Hepatocyte (in vitro differentiated cells): ENCODE results near the gene EDC3. TPM values are rescaled to one million over a fixed set of nuclear protein-coding genes. Genes with fewer than 3 reads are reported as not detected.
A peak's percentile ranks its signal among the peaks of the same experiment; 100 is the strongest.
"Not testable (repeated sequence)": the region's sequence is repeated elsewhere in the genome, so short reads cannot be mapped to it uniquely, and the experiment has no call there.

ENCODE experiments used
- DNase-seq: peaks from one replicate; pipeline ENCODE4 v3.0.0-alpha.2; 2016; ENCODE audit warnings: low spot score
- H2AFZ ChIP-seq: fragments of 200-600 bp; sonication (generic); 2 replicates; pipeline ENCODE4 v1.6.0; 2016; ENCODE audit warnings: antibody characterized with exemption, mild to moderate bottlenecking
- H3K27ac ChIP-seq: fragments of 200-600 bp; sonication (generic); 2 replicates; pipeline ENCODE4 v1.5.1; 2016; ENCODE audit warnings: mild to moderate bottlenecking
- H3K27me3 ChIP-seq: fragments of 200-600 bp; sonication (generic); 2 replicates; pipeline ENCODE4 v1.6.1; 2016
- H3K36me3 ChIP-seq: fragments of 200-600 bp; sonication (generic); replicated peaks from 2 replicates; pipeline ENCODE4 v1.5.1; 2016; ENCODE audit warnings: low read depth; ENCODE audit not compliant: insufficient read depth
- H3K4me1 ChIP-seq: fragments of 200-600 bp; sonication (generic); 2 replicates; pipeline ENCODE4 v1.5.1; 2016; ENCODE audit warnings: mild to moderate bottlenecking, moderate library complexity; ENCODE audit not compliant: insufficient read depth
- H3K4me2 ChIP-seq: fragments of 200-600 bp; sonication (generic); 2 replicates; pipeline ENCODE4 v1.6.0; 2016
- H3K4me3 ChIP-seq: fragments of 200-600 bp; sonication (generic); 2 replicates; pipeline ENCODE4 v1.5.1; 2016; ENCODE audit warnings: mild to moderate bottlenecking
- H3K79me2 ChIP-seq: fragments of 200-600 bp; sonication (generic); 2 replicates; pipeline ENCODE4 v1.6.0; 2017; ENCODE audit warnings: mild to moderate bottlenecking
- H3K9me2 ChIP-seq: fragments of 200-600 bp; sonication (generic); replicated peaks from 2 replicates; pipeline ENCODE4 v1.6.0; 2017; ENCODE audit warnings: mild to moderate bottlenecking; ENCODE audit not compliant: insufficient read depth
- H3K9me3 ChIP-seq: fragments of 200-600 bp; sonication (generic); 2 replicates; pipeline ENCODE4 v1.5.1; 2016; ENCODE audit warnings: low read depth, mild to moderate bottlenecking
- H4K20me1 ChIP-seq: fragments of 200-600 bp; sonication (generic); 2 replicates; pipeline ENCODE4 v1.6.0; 2016; ENCODE audit warnings: mild to moderate bottlenecking; ENCODE audit not compliant: insufficient read depth, poor library complexity, severe bottlenecking
- CTCF ChIP-seq: fragments of 200-600 bp; sonication (generic); IDR thresholded peaks from 2 replicates; pipeline ENCODE4 v1.5.1; 2016; ENCODE audit warnings: antibody characterized with exemption, mild to moderate bottlenecking; ENCODE audit not compliant: poor library complexity
- EZH2 ChIP-seq: fragments of 200-600 bp; sonication (generic); IDR thresholded peaks from 2 replicates; pipeline ENCODE4 v1.6.1; 2016; ENCODE audit warnings: antibody characterized with exemption, mild to moderate bottlenecking, borderline replicate concordance
- EZH2phosphoT487 ChIP-seq: fragments of 200-600 bp; sonication (generic); IDR thresholded peaks from one replicate; pipeline ENCODE4 v1.6.1; 2018; ENCODE audit warnings: antibody characterized with exemption, mild to moderate bottlenecking, low read depth, moderate library complexity; ENCODE audit not compliant: unreplicated experiment, severe bottlenecking
- WGBS: methylation state at CpG from one replicate; pipeline ENCODE4 v1.1.6; 2016; ENCODE audit warnings: low lambda C conversion rate; ENCODE audit errors: missing lambda C conversion rate; 5-methylcytosine and 5-hydroxymethylcytosine counted together
- polyA plus RNA-seq: library from polyadenylated mRNA; unstranded; fragments of >200 nt; fragmentation: Nextera tagmentation; extraction: Ambion mirVana; gene quantifications from 2 replicates; pipeline ENCODE4 v1.2.1, GENCODE V29; 2016
- total RNA-seq: library from RNA; depleted of rRNA; stranded (reverse); fragments of >200 nt; gene quantifications from 2 replicates; pipeline ENCODE4 v1.2.3, GENCODE V29; 2014

The EDC3 gene, protein sequence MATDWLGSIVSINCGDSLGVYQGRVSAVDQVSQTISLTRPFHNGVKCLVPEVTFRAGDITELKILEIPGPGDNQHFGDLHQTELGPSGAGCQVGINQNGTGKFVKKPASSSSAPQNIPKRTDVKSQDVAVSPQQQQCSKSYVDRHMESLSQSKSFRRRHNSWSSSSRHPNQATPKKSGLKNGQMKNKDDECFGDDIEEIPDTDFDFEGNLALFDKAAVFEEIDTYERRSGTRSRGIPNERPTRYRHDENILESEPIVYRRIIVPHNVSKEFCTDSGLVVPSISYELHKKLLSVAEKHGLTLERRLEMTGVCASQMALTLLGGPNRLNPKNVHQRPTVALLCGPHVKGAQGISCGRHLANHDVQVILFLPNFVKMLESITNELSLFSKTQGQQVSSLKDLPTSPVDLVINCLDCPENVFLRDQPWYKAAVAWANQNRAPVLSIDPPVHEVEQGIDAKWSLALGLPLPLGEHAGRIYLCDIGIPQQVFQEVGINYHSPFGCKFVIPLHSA
- total RNA-seq (11.5 and 15.0 TPM in 2 replicates), polyA plus RNA-seq (21.1 and 31.4 TPM in 2 replicates)

DNA sequence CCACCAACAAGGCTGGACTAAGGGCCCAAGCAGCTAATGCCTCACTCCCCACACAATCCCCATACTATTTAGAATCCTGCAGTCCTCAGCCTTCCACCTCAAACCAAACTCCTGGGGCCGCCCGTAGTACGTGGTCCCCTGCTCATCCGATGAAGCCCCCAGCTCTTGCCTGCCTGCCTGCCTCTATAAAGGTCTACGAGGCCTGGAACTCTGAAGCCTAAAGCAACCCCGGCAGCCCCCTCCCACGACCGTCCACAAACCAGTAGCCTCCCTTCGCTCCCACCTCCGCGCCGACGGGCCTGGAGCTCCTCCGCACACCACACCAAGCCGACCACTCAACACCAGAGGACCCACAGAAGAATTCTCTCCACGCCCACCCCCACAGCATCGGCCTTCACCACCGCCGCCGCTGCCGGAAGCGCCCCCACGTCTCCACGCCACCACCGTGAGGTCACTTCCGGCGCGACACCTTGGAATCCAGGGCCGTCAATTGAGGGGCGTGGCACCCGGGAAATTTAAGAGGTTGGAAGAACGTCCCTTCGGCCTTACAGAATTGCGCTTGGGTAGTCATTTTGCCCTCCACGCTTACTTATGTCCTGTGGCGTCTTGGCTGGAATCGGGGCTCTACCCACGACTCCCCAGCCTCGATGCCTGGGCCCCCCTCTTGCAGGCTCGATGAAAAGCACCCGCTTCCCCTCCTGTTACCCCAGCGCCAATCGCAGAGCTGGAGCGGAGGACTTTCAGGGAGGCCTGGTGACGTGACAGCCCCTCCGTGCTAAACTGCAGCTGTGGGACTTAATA lies at the start of gene EDC3:
TSS of gene EDC3 (minus strand) at position 428 of the 801 bp plus-strand sequence. CDS start 20,900 bp downstream, outside the sequence.
- WGBS, result 1% methylated on average over 46 of the region's 46 CpGs
- peaks cover 59% of the 10 kb centered on the region for H3K79me2 ChIP-seq

DNA sequence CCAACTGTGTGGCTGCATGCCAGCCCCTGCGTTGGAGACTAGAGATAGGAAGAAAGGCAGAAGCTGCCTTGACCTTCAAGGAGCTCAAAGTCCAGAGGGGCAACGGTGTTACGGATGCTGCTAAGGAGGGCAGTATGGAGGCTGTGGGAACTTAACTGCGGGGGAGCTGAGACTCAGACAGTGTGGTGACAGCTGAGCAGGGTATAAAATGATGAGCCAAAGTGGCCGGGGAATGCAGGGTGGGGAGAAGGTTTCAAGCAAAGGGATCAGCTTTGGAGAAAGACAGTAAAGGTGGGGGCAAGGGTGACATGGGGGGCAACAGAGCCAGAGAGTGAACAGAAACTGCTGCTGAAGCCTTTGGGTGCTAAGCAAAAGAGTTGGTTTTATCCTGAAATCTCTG lies 46.6 kb upstream of the EDC3 start:
- no peak overlapping the region for H3K4me2 ChIP-seq
- H4K20me1 ChIP-seq, result no peaks in the 10 kb centered on the region
- no peak for TF ChIP-seq CTCF
- TF ChIP-seq EZH2phosphoT487, result no peak
- no peak for TF ChIP-seq EZH2
- H3K27ac ChIP-seq, result no peak overlapping the region
- no peaks in the 10 kb centered on the region for H3K36me3 ChIP-seq
- no peaks in the 10 kb centered on the region for H3K79me2 ChIP-seq
- DNase-seq, result no peak
- no peak overlapping the region for H3K4me3 ChIP-seq
- no peaks in the 10 kb centered on the region for H3K4me1 ChIP-seq
- no peak overlapping the region for H2AFZ ChIP-seq
- H3K9me2 ChIP-seq, result no peaks in the 10 kb centered on the region
- no peaks in the 10 kb centered on the region for H3K9me3 ChIP-seq
- WGBS, result 92% methylated on average over 5 of the region's 5 CpGs
- no peaks in the 10 kb centered on the region for H3K27me3 ChIP-seq

More for the DNA sequence above, at the start of gene EDC3:
- Histone ChIP-seq H3K4me1 (peaks cover 13% of the 10 kb centered on the region), H3K36me3 (no peaks in the 10 kb centered on the region), H3K27me3 (no peaks in the 10 kb centered on the region), H3K4me3 (peak within 1 kb of the TSS; percentile 91), H4K20me1 (no peaks in the 10 kb centered on the region), H2AFZ (peak within 1 kb of the TSS; percentile 94), H3K9me3 (no peaks in the 10 kb centered on the region), H3K9me2 (no peaks in the 10 kb centered on the region), H3K4me2 (peak within 1 kb of the TSS; percentile 96), H3K27ac (peak within 1 kb of the TSS; percentile 93)
- no peak for TF ChIP-seq CTCF
- DNase-seq, result peak; percentile 93

DNA sequence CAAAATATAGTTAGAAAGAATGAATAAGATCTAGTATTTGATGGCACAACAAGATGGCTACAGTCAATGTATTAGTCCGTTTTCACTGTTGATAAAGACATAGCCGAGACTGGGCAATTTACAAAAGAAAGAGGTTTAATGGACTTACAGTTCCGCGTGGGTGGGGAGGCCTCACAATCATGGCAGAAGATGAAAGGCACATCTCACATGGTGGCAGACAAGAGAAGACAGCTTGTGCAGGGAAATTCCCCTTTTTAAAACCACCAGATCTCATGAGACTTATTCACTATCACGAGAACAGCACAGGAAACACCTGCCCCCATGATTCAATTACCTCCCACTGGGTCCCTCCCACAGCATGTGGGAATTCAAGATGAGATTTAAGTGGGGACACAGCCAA lies 42.4 kb upstream of the EDC3 start:
- not testable (repeated sequence) for H3K79me2 ChIP-seq, H3K9me2 ChIP-seq, DNase-seq, H4K20me1 ChIP-seq, H3K27me3 ChIP-seq, H3K36me3 ChIP-seq, H3K4me3 ChIP-seq, H3K4me2 ChIP-seq, H3K9me3 ChIP-seq, H2AFZ ChIP-seq, H3K27ac ChIP-seq, H3K4me1 ChIP-seq
- WGBS, result 72% methylated on average over 5 of the region's 5 CpGs

DNA sequence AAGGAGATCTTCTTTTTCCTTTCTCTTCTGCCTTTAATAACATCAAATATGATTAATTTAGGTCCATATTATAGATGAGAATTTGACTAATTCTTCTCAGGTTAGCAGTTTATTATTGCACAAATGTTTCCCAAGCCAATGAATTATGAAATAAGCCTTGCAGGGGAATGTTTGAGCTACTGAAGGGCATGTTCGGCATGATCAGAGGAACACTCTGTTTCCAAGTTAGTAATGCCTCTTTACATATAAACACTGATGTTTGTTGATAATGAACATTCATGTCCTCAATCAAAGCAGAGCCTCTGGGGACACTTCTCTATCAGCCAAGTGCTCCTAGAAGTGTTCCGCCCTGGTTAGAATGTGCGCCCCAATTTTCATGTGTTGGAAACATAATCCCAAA lies 39.5 kb upstream of the EDC3 start:
- Histone ChIP-seq H4K20me1 (no peaks in the 10 kb centered on the region), H2AFZ (no peak overlapping the region), H3K4me1 (no peaks in the 10 kb centered on the region), H3K36me3 (no peaks in the 10 kb centered on the region), H3K4me3 (no peak overlapping the region), H3K79me2 (no peaks in the 10 kb centered on the region), H3K27me3 (no peaks in the 10 kb centered on the region), H3K9me2 (no peaks in the 10 kb centered on the region), H3K4me2 (no peak overlapping the region), H3K9me3 (no peaks in the 10 kb centered on the region), H3K27ac (no peak overlapping the region)
- 81% methylated on average over 3 of the region's 3 CpGs for WGBS
- no peak for TF ChIP-seq CTCF
- no peak for TF ChIP-seq EZH2
- no peak for TF ChIP-seq EZH2phosphoT487
- no peak for DNase-seq
